Inferior parietal cortex (tissue), 1 donor: Measurements from ENCODE around the gene PCDHB3.
"Not testable (repeated sequence)": the region's sequence is repeated elsewhere in the genome, so short reads cannot be mapped to it uniquely, and the experiment has no call there.

Source experiments
- DNase-seq: peaks from one replicate; pipeline ENCODE4 v3.0.0-alpha.2; 2016; ENCODE audit errors: extremely low spot score

Gene PCDHB3

DNA sequence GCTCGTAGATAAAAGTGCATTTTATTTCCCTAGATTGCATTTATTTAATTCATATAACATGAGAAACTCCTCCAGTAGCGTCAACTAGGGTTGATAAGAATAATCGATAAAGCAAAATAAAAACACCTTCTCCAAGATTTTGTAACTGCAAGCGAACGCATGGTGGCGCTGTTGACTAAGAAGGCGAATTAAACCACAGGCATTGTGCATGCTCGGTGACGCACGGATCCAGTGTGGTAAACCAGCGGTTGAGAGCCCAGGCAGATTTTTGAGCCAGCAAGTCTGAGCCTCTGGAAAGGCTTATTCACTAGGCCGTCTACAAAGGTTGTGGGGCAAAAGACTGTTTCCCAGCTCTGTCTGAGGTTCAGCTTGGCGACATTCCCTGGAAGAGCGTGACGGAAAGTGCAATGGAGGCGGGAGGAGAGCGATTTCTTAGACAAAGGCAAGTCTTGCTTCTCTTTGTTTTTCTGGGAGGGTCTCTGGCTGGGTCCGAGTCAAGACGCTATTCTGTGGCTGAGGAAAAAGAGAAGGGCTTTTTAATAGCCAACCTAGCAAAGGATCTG, at the start of gene PCDHB3:
Gene PCDHB3, plus strand, starts transcription at position 231 of the 563 bp plus-strand sequence. Its CDS starts 177 bp downstream, at position 408.
- peak; percentile 59 for DNase-seq

DNA sequence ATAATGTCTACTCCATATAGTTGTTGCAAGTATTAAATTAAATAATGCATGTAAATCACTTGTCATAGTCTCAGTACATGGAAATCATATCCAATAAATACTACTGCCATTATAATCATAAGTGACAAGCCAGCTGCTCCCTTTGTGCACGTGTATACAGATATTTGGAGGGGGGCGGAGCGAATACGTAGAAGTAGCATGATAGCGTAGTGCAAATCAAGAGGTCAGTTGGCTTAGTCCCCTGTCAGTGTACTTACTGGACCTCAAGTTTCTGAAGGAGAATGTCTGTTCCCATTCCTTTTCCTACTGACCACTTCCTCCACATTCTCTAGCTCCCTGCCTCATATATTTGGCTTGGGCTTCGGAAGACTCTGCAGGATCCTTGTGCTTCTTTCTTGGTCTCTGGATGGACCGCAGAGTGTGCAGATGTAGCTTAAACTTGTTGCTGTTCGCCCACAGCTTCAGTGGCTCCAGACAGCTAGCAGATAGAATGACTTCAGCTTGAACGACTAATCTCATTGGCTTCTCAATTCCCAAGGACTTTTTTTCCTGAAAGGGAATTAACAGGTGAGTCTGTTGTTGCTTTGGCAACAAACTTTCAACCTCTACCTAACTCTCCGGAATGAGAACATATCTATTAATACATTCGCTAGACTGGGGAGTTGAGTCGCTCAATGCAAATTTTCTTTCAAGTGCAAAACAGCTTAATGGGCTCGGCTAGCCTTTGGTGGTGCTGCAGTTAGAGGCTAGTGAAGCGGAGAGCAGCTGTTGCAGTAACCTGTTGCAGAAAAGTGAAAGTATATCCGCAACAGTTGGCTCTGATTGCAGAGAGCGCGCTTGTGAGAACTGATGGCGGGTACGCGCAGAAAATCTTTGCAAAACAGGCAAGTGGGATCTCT, 49.4 kb upstream of the PCDHB3 start, which contains the start of gene PCDHB1:
Gene PCDHB1, plus strand, starts transcription at position 753 of the 899 bp plus-strand sequence. Its CDS starts 97 bp downstream, at position 850.
- no peak for DNase-seq

DNA sequence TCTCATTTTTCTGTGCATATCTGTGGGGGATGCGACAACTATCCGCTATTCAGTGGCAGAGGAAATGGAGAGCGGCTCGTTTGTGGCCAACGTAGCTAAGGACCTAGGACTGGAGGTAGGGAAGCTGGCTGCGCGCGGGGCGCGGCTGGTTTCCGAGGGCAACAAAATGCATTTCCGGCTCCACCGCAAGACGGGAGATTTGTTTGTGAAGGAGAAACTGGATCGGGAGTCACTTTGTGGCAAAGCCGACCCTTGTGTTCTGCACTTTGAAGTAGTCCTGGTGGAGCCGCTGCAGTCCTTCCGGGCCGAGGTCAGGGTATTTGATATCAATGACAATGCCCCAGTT, 48.8 kb upstream of the PCDHB3 start:
- DNase-seq, result no peak

DNA sequence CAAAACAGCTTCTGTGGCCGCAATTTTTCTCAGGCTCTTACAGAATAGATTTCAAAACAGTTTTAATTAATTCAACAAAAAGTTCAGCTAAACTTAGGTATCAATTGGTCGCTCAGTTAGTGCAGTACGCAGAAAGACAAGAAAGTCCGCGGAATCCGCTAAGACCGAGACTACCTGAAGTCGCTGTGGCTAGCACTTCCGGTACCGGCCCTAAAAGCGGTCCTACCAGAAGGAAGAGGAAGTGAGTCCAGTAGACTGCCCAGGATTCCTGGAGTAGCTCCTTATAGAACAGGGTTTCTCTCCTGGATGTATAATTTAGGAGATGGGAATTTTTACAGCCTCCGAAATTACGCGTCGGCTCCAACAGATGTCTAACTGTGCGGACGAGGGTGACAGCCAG, 22.4 kb upstream of the PCDHB3 start:
- no peak for DNase-seq

DNA sequence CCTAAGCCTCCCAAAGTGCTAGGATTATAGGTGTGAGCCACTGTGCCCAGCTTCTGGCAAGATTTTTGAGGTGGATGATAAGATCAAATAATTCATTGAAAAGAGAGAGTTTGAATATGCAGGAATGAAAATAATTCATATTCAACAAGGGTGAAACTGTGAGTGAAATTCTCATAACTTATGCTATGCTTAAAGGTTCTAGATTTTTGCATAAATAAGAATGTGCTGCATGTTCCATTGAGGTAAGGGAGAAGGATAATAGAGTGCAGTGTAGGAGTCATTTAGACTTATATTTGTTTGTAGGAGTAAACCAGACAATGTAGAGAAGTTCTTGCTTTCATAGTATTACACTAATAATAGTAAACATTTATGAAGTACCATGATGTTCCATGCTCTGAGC, 18.0 kb upstream of the PCDHB3 start:
- no peak for DNase-seq

DNA sequence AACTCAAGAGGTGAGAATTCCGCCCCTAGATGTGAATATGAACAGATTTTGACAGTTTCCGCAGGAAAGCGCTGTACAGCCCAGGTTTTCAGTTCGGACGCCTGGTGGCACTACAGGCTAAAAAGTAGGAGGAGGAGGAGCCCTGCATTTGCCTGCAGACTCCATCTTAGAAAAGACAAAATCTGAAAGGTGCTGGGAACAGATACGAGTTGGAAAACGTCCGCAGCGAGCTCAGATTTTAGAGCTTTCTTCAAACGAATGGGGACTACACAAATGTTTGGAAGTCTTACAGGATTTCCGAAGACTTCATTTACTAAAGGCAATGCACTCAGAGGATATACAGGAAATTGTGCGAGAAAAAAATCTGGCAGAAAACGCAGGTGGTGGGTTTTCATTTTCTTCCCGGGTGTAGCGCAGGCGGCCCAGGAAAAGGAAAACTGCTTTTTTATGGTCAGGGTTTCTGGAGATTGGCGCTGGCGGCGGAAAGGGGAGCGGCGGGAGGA, 15.7 kb upstream of the PCDHB3 start:
- DNase-seq, result peak; percentile 57

DNA sequence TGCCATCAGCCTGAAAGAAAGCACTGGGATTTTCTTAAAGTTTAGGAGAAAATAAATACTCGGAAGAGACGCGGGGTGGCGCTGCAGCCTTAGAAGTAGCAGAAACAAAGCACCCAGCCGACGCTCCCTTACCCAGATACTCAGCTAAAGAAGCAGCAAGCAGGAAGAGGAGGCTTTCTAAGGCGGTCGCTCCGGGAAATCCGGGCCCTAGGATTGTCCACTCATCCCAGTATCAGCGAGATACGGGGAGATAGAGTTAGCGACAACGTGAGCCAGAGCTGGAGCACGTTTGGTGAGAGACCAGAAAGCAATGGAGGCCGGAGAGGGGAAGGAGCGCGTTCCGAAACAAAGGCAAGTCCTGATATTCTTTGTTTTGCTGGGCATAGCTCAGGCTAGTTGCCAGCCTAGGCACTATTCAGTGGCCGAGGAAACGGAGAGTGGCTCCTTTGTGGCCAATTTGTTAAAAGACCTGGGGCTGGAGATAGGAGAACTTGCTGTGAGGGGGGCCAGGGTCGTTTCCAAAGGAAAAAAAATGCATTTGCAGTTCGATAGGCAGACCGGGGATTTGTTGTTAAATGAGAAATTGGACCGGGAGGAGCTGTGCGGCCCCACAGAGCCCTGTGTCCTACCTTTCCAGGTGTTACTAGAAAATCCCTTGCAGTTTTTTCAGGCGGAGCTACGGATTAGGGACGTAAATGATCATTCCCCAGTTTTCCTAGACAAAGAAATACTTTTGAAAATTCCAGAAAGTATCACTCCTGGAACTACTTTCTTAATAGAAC, 5.6 kb upstream of the PCDHB3 start, which contains the start of gene PCDHB2:
Gene PCDHB2, plus strand, starts transcription at position 135 of the 782 bp plus-strand sequence. Its CDS starts 176 bp downstream, at position 311.
- DNase-seq, result peak; percentile 43

DNA sequence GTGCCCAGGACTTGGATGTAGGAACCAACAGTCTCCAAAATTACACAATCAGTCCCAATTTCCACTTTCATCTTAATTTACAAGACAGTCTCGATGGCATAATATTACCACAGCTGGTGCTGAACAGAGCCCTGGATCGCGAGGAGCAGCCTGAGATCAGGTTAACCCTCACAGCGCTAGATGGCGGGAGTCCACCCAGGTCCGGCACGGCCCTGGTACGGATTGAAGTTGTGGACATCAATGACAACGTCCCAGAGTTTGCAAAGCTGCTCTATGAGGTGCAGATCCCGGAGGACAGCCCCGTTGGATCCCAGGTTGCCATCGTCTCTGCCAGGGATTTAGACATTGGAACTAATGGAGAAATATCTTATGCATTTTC, 5.0 kb upstream of the PCDHB3 start:
- DNase-seq, result no peak

DNA sequence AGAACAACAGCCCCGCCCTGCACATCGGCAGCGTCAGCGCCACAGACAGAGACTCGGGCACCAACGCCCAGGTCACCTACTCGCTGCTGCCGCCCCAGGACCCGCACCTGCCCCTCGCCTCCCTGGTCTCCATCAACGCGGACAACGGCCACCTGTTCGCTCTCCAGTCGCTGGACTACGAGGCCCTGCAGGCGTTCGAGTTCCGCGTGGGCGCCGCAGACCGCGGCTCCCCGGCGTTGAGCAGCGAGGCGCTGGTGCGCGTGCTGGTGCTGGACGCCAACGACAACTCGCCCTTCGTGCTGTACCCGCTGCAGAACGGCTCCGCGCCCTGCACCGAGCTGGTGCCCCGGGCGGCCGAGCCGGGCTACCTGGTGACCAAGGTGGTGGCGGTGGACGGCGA, 4.1 kb upstream of the PCDHB3 start:
- not testable (repeated sequence) for DNase-seq

DNA sequence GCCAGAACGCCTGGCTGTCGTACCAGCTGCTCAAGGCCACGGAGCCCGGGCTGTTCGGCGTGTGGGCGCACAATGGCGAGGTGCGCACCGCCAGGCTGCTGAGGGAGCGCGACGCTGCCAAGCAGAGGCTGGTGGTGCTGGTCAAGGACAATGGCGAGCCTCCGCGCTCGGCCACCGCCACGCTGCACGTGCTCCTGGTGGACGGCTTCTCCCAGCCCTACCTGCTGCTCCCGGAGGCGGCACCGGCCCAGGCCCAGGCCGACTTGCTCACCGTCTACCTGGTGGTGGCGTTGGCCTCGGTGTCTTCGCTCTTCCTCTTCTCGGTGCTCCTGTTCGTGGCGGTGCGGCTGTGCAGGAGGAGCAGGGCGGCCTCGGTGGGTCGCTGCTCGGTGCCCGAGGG, 3.7 kb upstream of the PCDHB3 start:
- DNase-seq, result not testable (repeated sequence)

DNA sequence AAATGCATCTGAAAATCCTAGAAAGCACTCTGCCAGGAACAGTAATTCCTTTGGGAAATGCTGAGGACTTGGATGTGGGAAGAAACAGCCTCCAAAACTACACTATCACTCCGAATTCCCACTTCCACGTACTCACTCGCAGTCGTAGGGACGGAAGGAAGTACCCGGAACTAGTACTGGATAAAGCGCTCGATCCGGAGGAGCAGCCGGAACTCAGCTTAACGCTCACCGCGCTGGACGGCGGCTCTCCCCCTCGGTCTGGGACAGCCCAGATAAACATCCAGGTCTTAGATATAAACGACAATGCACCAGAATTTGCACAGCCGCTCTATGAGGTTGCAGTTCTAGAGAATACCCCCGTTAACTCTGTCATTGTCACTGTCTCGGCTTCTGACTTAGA, 786 bp downstream of the PCDHB3 start:
- DNase-seq, result no peak

DNA sequence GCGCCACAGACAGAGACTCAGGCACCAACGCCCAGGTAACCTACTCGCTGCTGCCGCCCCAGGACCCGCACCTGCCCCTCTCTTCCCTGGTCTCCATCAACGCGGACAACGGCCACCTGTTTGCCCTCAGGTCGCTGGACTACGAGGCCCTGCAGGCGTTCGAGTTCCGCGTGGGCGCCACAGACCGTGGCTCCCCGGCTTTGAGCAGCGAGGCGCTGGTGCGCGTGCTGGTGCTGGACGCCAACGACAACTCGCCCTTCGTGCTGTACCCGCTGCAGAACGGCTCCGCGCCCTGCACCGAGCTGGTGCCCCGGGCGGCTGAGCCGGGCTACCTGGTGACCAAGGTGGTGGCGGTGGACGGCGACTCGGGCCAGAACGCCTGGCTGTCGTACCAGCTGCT, 1.8 kb downstream of the PCDHB3 start:
- DNase-seq, result not testable (repeated sequence)

DNA sequence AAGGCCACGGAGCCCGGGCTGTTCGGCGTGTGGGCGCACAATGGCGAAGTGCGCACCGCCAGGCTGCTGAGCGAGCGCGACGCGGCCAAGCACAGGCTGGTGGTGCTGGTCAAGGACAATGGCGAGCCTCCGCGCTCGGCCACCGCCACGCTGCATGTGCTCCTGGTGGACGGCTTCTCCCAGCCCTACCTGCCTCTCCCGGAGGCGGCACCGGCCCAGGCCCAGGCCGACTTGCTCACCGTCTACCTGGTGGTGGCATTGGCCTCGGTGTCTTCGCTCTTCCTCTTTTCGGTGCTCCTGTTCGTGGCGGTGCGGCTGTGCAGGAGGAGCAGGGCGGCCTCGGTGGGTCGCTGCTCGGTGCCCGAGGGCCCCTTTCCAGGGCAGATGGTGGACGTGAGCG, 2.2 kb downstream of the PCDHB3 start:
- not testable (repeated sequence) for DNase-seq

DNA sequence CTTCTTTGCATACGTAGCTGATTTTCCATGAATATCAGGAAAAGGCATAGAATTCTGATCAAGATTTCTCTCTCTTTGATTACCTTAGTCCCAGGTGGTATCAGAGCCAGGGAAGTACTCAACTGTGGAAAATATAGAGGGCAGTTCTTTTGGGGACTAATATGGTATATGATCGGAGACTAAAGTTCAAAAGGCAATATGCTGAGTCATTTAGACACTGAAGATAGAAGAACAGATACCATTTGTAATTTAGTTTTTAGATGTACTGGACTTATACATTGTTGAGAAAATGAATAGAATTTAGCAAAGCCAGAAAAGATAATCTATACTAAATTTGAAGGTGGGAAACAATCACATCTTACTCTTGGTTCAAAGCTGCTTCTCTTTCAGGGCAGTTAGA, 5.1 kb downstream of the PCDHB3 start:
- DNase-seq, result no peak

DNA sequence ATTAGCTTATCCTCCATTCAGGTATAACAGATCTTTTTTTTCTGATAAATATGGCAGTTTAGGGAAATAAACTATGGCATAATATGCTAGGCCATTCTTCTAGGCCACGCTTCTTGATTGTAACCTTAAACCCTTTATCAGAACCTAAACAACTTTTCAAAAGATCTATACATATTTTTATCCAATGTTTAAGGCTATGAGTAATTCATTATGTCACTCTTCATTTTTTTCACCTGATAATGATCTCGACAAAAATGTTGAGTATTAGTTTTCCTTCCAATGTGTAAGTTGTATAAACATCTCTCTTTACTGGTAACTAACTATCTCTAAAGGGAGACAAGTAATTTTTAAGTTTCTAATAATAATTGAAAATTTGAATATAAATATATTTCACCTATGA, 19.0 kb downstream of the PCDHB3 start:
- no peak for DNase-seq

DNA sequence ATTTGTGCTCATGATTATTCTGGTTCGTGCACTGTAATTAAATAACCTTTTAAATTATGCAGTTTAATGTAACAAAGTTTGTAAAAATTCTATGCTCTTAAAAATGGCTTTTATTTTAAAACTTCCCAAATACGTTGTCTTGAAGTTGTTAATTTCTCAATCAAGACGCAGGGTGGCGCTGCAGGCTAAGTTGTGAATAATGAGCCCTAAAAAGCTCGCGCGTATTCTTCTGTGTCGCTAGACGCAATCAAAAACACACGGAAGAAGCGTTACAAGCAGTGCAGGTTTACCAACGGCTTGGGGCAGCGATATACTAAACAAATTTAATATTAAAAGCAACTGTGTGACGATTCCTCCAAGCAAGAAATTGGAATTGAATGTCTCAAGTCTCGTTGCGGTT, 21.3 kb downstream of the PCDHB3 start, which contains the start of gene PCDHB4:
Gene PCDHB4, plus strand, starts transcription at position 256 of the 400 bp plus-strand sequence. CDS start 181 bp downstream, outside the sequence.
- peak; percentile 60 for DNase-seq

DNA sequence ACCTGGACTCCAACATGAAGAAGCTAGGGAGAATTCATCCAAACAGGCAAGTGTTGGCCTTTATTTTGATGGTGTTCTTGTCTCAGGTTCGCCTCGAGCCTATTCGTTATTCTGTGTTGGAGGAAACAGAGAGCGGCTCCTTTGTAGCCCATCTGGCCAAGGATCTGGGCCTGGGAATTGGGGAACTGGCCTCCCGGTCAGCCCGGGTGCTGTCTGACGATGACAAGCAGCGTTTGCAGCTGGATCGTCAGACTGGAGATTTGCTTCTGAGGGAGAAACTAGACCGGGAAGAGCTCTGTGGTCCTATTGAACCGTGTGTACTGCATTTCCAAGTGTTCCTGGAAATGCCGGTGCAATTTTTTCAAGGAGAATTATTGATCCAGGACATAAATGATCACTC, 21.7 kb downstream of the PCDHB3 start:
- DNase-seq, result no peak

DNA sequence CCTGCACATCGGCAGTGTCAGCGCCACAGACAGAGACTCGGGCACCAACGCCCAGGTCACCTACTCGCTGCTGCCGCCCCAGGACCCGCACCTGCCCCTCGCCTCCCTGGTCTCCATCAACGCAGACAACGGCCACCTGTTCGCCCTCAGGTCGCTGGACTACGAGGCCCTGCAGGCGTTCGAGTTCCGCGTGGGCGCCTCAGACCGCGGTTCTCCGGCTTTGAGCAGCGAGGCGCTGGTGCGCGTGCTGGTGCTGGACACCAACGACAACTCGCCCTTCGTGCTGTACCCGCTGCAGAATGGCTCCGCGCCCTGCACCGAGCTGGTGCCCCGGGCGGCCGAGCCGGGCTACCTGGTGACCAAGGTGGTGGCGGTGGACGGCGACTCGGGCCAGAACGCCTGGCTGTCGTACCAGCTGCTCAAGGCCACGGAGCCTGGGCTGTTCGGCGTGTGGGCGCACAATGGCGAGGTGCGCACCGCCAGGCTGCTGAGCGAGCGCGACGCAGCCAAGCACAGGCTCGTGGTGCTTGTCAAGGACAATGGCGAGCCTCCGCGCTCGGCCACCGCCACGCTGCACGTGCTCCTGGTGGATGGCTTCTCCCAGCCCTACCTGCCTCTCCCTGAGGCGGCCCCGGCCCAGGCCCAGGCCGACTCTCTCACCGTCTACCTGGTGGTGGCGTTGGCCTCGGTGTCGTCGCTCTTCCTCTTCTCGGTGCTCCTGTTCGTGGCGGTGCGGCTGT, 23.3 kb downstream of the PCDHB3 start:
- DNase-seq, result not testable (repeated sequence)

DNA sequence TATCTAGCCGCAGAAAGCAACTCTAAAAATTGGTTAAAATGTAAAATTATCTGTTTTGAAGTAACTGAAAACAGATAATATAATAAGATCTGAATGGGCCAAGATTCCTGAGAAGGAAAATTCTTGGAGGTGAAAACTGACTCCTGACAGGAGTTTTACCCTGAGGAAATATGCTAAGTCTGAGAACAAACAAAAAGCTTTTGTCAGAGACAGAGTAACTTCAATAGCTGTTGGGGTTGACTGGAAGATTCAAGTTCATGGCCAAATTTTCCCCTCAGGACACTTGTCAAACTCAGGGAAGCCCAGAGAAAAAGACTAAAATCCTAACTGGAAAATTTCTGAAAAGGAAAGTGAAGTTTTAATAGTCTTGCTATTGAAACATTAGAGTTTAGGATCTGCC, 27.0 kb downstream of the PCDHB3 start:
- no peak for DNase-seq

DNA sequence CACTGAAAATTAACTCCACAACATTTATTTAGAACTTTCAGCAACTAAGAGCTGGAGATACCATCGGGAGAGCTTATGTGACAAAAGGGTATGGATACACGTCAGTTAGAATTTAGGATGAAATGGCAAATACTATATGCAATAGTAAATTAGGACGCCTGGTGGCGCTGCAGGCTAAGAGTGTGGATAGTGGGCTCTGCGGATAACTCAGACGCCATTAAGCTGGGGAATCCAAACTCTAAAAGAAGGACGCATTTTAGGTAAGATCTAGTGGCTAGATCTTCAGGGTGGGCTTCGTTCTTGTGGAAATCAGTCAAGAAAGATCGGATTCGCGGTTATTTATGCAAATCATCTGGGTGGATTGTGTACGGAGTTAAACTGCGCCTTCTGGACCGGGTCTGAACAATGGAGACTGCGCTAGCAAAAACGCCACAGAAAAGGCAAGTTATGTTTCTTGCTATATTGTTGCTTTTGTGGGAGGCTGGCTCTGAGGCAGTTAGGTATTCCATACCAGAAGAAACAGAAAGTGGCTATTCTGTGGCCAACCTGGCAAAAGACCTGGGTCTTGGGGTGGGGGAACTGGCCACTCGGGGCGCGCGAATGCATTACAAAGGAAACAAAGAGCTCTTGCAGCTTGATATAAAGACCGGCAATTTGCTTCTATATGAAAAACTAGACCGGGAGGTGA, 34.9 kb downstream of the PCDHB3 start, which contains the start of gene PCDHB5:
Gene PCDHB5, plus strand, starts transcription at position 177 of the 688 bp plus-strand sequence. Its CDS starts 229 bp downstream, at position 406.
- DNase-seq, result peak; percentile 44
